Inflammatory macrophage treated with lipopolysaccharide for 1 hour (primary cell): ENCODE data around the gene MS4A12.
A peak's percentile ranks its signal among the peaks of the same experiment; 100 is the strongest.
"Not testable (repeated sequence)": the region's sequence is repeated elsewhere in the genome, so short reads cannot be mapped to it uniquely, and the experiment has no call there.

Experiments used
- DNase-seq, 2 donors: peaks; one replicate each; pipeline ENCODE4 v3.0.0-alpha.2; 2020 to 2022

The MS4A12 gene

DNA sequence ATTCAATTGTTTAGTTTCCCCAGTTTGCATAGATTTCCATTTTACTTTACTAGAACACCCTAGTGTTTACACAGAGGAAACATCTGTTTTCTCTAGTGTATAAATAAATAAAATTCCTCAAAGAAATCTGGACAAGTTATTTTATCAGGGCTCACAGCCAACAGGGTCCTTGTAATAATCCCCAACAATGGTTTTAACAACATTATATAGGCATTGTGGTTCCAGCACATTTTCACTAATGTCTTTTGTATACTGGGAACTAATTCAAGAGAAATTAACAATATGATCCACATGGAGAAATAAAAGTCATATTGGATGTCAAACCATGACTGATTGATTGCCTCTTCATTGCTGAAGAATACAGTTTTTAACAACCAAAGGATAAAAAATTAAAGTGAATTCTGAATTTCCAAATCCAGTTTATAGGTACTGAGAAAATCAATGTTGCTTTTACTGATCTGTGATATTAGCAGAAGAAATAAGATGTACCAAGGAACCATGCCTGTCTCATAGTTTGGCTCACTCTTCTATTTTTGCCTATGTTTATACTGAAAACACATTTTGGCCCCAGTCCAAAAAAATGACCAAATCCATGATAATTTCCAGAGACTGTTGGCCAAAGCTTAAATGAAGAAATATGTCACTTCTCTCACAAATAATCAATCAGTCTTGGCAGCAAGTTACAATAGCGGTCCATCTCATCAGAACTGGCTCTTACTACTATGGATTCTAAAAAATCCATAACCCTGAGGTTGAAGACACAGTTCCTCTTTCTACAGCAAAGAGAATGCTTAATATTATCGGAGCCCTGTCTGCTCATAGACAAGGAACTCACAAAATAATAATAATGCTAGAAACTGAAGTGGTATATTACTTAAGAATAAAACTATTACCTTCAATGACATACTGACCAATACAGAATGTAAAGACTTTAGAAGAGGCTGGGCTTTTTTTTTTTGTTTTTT, 21.2 kb downstream of the MS4A12 start:
- peak in 1 of 2 donors; percentile 13 for DNase-seq

DNA sequence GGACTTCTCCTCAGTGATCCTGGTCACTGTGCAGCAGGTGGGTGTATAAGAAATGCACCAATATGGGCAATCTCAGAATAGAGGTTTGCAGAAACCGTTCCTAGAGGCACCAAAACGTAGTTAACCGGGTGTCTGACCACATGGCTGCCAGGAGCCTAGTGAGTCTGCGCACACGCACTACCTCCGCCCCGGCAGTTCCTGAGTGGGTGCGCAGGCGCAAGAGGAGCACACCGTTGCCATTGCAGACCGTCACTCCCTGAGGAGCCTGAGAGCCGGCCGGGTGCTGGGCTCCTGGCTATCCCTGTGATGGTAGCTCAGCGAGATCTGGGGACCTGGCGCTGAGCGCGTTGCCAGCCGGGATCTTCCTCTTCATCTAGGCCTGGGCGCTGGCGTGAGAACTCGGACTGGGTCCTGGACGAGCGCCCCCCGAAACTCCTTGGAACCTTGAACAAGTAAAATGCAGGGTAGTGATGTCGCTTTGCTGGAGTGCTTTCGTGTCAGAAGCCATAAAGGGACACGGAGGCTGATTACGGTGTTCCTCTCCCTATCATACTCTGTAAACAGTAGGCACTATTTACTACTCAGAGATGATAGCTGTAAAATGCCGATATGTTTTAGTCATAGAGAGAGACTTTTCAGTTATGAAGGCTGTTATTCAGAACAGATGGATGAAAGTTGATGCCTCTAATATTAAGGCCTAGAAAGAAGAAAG, 22.7 kb downstream of the MS4A12 start, which contains the start of gene MS4A13:
Gene MS4A13 (plus strand): TSS at position 249 of the 712 bp plus-strand sequence. CDS start 2,692 bp downstream, outside the sequence.
- no peak for DNase-seq

DNA sequence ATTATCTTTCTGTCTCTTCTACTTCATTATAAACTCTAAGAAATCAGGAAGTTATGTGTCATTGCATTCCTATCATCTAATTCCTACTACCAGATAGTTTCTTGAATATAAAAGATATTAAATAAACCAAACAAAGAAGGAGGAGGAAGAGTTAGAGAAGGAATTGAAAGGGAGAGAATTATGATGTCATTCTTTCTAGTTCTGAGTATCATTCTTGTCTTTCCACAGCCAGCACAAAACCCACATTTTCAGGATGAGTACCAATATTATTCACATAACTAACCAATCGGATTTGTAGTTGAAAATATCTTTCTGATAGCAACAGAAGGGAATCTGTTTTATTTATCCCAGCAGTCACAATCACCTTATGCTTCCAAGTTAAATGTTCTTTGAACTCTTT, 35.9 kb downstream of the MS4A12 start:
- DNase-seq, result no peak

DNA sequence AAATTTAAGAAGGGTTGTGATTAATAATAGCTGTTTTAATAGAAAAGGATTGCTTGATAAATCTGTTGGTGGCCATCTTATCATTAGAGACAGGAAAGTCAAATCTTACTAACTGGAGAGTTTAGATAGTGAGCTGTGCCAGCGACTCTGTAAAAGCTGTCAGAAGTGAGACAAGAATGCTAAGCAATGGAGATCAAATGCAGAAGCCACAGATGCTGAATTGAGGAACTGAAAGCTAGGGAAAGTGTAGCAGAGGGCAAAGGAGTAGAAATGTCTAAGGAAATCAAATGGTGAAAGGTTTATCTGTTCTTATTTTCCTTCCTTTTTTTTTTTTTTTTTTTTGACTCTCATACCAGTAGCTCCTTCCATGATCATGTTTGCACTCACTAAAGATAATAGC, 36.4 kb downstream of the MS4A12 start:
- DNase-seq, result peak; percentile 62 to 70

DNA sequence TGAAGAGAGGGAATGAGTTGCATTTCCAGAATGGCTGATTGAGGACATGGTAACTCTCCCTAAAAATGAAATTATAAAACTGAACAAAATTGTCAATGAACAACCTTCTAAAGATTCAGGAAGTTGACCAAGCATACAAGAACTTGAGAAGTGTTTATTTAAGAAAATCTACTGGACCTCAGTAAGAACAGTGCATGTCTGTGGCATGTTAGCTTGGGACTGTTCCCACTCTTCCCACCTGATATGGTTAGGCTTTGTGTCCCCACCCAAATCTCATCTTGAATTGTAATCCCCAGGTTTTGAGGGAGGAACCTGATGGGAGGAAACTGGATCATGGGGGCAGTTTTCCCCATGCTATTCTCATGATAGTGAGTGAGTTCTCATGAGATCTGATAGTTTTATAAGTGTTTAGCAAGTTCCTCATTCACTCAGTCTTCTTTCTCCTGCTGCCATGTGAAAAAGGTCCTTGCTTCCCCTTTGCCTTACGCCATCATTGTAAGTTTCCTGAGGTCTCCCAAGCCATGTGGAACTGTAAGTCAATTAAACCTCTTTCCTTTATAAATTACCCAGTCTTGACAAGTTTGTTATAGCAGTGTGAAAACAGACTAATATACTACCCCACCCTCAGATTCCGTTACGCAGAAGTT, 38.0 kb downstream of the MS4A12 start:
- peak; percentile 19 to 20 for DNase-seq

DNA sequence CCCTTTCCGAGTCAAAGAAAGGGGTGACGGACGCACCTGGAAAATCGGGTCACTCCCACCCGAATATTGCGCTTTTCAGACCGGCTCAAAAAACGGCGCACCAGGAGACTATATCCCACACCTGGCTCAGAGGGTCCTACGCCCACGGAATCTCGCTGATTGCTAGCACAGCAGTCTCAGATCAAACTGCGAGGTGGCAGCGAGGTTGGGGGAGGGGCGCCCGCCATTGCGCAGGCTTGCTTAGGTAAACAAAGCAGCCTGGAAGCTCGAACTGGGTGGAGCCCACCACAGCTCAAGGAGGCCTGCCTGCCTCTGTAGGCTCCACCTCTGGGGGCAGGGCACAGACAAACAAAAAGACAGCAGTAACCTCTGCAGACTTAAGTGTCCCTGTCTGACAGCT, 39.8 kb downstream of the MS4A12 start:
- DNase-seq, result not testable (repeated sequence)

DNA sequence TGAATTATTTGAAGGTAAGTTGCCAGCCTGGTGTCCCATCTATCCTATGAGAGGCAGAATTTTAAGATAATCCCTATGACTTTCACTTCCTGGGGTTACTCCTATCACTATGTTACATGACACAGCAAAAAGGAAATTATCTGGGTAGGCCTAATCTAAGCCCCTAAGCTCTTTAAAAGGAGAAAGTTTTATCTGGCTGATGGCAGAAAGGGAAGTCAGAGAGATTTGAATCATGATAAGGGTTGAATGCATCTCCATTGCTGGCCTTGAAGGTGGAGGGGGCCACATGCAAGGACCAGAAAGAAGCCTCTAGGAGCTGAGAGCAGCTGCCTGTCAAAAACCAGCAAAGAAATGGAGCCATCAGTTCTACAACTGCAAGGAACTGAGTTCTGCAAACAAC, 46.0 kb downstream of the MS4A12 start:
- not testable (repeated sequence) for DNase-seq

DNA sequence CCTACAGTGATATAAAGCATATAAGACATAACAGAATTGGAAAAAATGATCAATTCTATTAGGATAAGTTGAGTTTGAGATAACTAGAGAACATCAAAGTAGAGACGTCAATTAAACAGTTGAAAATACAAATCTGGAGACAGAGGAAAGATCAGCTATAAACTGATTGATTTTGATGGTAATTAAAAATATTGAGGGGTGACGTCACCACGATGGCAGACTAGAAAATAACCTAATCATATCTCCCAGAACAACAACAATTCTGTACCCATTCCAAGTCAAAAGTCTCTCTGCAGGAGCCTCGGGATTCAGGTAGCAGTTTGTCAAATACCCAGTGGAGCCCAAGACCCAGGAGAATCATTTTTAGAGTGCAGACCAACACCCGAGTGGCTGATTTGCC, 51.5 kb downstream of the MS4A12 start:
- no peak for DNase-seq
